NOMO-1 (cell line): Measurements from ENCODE around the gene GPR78.
"Not testable (repeated sequence)": the region's sequence is repeated elsewhere in the genome, so short reads cannot be mapped to it uniquely, and the experiment has no call there.

ENCODE experiments used
- DNase-seq, 2 experiments: peaks; one replicate each; lab custom pipeline; 2025; ENCODE audit not compliant: unreplicated experiment in 2 of 2; lab: John Stamatoyannopoulos, UW

GPR78 gene

DNA sequence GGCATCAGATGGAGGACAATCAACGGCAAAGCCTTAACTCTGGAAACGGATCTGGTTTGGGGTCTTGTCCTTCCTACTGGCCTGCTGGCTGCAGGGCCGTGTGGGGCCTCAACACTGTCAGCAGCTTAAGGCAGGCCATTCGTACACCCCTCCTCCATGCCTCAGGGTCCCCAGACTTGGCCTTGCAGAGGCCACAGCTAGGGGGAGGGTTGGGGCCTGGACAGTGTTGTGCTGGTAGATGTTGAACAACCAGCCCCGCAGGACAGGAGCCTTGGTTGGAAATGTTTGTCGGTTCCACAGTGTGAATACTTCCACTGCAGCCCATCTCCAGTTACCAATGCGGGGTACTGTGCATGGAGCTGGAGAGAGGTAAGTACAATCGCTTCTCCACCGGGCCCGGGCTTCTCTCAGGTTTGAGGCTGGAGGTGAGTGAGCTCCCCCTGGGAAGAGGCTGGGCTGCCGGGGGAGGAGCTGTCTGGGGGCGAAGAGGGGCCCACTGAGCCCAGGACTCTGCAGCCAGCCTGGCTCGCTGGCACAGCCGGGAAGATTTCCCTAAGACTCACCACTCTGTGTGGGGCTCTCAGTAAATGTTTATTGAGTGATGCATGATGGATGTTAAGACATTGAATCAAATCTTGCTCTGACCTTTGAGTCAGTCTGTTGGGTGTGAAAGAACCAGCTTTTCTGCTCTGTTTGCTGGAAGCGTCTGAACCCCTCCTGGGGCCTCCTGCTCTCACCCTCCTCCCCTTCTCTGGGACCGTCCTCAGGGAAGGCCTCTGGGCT is 19.7 kb upstream of the GPR78 start:
- no peak for DNase-seq

DNA sequence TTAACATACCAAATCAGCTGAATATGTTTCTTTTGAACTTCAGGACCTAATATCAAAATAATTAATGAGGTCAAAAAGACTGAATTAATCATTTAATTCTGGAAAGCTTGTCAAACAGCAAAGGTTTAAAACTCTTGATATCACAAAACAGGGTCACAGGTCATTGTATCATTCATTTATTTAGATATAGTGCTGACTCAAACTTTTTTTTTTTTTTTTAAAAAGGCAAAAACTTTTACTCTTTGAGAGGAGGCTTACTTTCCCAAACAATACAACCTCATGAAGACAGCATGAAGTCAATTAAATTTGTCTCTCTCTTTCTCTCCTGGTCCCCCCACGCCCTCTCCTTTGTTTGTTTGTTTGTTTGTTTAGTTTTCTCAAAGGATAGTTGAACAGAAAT is 15.6 kb upstream of the GPR78 start:
- DNase-seq: no peak

DNA sequence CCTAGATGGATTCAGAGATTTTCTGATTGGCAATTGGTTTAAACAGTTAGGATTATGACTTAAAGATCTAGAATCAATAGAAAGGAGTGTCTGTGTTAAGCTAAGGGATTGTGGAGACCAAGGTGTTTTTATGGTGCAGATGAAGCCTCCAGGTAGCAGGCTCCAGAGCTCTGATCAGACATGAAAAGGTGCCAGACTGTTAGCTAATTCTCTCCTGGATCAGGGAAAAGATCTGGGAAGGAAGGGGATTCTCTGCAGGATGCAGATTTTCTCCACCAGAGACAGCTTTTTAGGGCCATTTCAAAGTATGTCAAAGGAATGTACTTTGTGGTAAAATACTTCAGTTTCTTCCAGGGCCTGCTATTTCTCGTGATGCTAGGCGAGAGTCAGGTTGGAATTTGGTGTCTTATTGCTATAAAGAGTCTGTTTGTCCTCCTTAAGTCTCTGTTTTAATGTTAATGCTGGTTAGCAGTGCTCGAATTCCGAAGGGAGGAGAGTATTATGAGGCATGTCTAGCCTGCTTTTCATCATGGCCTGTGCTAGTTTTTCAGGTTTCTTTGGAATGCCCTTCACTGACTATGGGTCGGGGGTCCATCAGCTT is 12.0 kb upstream of the GPR78 start:
- no peak for DNase-seq

DNA sequence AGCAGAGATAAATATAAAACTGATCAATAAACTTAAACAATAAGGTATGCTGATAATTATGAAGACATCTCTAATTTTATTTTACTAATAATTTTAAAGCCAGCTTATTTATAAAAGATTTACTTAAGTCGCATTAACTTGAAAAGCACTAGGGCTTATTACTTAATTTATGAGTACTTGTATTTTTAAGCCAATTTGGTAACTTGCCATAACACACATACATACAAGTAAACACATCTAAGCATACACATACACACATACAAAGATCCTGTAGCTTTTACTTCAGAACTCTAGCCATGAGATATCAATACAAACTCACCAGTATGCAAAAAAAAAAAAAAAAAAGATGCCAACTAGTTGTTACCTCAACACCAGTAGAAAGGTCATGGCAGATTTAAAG is 10.0 kb upstream of the GPR78 start:
- no peak for DNase-seq

DNA sequence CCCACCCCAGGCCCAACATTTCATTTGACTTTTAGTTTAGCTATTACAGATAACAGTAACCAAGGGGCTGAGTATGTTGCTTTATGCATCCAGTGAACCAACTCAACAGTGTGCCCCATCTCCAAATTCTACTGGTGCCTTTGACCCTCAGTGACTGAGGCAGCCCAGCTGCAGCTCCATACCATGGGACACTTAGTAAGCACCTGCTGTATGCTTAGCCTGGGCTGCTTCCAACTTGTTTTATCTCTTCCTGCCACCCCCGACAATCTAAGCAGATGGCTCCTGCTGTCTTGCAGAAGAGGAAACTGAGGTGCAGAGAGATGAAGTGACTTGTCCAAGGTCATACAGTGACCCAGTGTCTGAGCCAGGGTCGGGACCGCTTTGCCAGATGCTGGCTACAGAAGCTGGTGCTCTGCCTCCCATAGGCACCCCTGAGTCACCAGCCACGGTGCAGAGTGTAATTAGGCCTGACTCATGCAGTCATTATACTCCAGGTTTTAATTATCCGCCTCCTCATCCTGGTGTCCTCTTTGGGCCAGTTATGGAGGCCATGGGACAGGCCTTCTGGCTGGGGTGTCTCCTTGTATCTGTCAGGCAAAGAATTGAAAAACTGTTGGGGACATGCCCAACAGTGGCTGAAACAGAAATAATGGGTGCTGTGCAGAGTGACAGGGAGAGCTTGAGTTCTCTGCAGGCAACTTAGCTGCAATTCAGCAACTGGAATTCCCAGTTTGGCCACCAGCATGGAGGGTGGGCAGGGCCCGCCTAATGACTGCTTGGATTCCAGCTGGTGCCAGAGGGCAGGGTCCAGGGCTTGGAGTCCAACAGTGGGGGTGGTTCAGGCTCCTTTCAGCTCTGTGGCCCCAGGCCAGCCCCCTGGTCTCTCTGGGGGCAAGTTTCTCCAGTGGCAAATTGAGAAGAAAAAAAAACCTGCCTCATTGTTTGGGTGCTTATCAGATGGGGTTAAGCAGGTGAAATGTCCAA is 8.2 kb upstream of the GPR78 start:
- DNase-seq: no peak

DNA sequence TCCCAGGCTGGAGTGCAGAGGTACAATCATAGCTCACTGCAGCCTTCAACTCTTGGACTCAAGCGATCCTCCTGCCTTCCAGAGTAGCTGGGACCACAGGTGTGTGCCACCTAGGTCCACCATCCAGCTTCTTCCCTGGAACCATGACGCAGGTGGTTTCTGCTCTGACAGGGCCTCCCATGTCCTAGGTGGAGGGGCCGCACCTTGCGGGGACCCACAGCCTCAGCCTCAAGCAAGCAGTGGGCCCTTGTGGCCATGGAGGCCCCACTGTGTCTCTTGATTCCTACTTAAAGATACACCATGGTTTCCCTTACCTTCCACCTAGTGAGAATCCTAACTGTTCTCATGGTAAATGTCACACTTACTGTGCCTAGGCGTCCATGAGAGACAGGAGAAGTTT is 6.9 kb upstream of the GPR78 start:
- no peak for DNase-seq

DNA sequence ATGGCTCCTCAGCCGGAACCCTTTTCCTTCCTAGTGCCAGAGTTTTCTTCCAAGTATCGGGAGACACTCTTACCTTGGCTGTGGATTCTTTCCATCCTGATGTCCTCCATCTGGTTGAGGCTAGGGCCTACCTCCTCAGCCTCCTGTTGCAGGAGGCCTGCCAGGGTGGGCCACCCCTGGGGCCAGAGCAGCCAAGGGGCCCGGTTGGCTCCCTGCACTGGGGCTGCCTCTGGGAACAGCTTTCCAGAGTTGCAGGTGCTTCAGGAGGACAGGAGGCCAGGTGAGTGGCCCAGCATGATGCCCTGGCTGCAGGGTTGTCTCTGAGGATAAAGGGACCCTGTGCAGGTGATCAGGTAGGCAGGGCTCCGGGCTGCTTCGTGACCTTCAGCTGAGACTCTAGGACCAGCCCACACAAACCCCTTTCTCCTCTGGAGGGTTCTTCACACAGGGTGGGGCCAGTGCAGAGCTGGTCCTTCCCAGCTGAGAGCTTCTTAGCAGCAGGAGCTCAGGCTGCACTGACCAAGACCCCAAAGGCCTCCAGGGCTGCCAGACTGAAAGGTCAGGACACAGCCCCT is 5.3 kb upstream of the GPR78 start:
- no peak for DNase-seq

DNA sequence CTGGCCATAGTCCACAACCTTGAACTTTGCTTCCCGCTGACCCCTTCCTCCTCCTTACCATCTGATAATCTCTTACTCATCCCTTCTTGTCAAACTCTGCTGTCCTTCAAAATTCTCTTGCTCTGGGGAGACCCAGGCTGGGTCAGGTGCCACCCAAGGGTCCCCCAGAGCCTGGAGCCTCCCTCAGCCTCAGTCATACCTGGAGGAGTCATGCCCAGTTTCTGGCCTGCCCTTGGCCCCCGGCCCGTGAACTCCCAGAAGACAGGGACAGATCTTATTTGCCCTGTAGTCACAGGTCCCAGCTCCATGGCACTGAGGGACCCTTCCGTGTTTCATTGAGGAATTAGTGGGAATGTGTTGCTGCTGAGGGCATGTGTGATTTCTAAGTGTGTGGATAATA is 4.7 kb upstream of the GPR78 start:
- DNase-seq: no peak

DNA sequence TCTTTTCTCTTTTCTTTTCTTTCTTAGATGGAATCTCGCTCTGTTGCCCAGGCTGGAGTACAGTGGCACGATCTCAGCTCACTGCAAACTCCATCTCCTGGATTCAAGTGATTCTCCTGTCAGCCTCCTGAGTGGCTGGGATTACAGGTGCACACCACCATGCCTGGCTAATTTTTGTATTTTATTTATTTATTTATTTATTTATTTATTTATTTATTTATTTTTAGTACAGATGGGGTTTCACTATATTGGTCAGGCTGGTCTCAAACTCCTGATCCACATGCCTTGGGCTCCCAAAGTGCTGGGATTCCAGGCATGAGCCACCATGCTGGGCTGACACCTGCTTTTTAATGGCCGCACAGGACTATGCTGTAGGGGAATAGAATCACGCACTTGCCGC is 3.6 kb upstream of the GPR78 start:
- DNase-seq: not testable (repeated sequence)

DNA sequence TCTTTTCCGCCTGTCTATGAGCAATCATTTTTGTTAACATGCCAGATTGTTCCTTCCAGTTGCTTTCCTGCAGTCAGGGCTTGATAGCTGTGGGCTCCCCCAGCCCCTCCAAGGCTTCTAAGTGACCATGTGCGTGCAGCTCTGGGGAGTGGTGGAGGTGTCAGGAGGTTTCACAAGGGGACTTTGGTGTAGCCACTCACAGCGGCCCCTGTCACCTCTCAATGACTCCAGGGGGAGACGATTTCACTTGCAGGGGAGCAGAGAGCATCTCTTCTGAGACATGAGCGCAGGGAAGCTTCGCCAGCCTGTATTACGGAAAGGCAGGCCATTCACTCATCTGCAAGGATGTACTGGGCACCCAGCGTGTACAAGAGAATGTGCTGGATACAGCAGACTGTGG is 3.1 kb upstream of the GPR78 start:
- DNase-seq: no peak

DNA sequence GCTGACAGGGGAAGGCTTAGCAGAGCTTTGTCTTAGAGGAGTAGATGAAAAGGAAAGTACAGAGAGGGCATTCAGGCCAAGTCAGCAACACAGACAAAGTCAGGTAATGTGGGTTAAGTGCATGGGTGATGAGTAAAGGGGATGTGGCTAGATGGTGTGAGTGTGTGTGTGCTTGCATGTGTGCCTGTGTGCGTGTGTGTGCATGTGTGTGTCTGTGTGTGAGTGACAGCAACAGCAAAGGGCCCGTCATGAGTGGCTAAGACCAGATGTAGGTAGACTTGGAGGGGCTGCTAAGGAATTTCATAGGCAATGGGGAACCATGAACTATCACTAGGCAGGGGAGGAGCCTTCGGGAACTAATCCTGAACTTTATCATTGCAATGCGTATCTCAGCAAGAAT is 2.2 kb upstream of the GPR78 start:
- no peak for DNase-seq

DNA sequence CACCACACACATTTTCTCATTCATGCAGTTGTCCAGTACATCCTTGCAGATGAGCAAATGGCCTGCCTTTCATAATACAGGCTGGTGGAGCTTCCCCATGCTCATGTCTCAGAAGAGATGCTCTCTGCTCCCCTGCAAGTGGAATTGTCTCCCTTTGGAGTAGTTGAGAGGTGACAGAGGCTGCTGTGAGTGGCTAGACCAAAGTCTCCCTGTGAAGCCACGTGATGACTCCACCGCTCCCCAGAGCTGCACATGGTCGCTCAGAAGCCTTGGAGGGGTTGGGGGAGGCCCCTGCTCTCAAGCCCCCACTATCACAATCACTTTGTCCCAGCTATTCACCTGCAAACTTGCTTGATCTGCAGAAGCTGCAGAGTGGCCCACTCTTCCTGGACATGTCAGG is 1.5 kb upstream of the GPR78 start:
- no peak for DNase-seq

DNA sequence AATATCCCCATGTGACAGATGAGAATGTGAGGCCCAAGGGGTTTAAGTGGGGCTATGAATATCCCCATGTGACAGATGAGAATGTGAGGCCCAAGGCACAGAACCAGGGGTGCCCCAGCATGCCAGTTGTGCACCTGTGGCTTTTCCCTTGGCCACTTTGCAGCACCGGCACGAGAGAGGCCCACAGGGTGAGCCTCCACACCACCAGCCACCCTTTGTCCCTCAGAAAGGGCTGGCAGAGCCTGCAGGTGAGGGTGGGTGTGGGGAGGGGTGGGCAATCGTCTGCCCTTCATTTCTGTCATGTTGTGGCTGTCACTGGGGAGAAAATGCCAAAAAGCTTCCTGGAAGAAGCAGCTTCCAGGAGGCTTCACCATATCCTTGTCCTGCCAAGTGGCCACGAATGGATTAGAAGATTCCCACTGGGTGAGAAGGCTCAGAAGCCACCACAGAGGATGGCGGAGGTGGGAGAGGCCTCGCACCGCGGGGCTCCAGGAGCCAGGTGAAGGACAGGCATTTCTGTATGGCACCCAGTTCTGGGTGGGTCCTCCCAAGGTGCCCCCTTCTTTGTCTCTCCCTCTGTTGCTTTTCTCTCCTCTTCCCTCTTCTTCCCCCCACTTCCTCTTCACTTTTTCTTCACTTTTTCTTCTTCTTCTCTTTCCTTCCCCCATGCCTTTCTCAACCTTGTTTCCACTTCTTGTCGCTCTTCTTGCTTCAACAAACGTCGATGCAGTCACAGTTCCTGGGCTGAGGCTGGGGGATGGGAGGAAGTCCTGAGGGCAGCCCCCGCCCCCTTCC is 469 bp upstream of the GPR78 start:
- DNase-seq: no peak

DNA sequence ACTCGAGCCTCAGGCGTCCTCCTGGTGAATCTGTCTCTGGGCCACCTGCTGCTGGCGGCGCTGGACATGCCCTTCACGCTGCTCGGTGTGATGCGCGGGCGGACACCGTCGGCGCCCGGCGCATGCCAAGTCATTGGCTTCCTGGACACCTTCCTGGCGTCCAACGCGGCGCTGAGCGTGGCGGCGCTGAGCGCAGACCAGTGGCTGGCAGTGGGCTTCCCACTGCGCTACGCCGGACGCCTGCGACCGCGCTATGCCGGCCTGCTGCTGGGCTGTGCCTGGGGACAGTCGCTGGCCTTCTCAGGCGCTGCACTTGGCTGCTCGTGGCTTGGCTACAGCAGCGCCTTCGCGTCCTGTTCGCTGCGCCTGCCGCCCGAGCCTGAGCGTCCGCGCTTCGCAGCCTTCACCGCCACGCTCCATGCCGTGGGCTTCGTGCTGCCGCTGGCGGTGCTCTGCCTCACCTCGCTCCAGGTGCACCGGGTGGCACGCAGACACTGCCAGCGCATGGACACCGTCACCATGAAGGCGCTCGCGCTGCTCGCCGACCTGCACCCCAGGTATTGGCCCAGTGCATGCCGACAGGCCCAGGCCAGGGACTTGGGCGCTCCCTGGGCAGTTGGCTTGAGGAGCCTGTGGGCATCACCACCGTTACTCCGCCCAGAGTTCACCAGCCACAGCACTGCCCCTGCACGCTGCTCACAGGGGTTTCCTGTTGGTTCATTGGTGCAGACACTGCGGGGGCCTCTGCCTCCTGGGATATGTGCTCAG is 1.1 kb downstream of the GPR78 start:
- no peak for DNase-seq

DNA sequence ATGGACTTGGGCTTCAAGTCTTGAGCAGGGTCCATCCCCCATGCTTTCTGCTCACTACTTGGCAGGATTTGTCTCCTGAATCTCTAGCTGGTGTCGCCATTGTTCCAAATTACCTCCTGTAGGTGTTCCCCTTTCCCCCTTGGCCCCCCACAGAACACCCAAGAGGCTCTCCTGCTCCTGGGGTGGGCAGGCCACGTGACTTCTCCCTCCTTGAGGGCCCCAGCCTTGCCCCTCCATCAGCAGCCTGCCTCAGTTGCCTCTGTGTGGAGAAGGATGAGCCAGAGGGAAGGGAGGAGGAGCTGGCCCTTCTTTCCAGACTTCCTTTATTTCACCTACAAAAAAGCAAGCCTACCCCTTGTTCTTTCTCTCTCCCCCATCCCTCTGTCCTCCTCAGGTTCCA is 1.8 kb downstream of the GPR78 start:
- DNase-seq: no peak

DNA sequence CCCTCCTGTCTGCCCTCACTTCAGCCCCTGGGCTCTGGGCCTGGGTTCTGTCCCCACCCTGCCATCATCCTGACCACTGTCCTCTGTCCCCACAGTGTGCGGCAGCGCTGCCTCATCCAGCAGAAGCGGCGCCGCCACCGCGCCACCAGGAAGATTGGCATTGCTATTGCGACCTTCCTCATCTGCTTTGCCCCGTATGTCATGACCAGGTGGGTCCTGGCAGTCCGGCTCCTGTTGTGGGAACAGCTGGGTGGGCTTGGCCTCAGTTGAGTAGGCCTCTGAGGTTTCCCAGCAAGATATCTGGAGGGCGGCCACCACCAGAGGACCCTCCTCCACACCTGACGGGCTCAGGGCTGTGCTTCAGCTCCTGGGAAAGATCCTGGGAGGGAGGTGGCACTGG is 2.2 kb downstream of the GPR78 start:
- no peak for DNase-seq

DNA sequence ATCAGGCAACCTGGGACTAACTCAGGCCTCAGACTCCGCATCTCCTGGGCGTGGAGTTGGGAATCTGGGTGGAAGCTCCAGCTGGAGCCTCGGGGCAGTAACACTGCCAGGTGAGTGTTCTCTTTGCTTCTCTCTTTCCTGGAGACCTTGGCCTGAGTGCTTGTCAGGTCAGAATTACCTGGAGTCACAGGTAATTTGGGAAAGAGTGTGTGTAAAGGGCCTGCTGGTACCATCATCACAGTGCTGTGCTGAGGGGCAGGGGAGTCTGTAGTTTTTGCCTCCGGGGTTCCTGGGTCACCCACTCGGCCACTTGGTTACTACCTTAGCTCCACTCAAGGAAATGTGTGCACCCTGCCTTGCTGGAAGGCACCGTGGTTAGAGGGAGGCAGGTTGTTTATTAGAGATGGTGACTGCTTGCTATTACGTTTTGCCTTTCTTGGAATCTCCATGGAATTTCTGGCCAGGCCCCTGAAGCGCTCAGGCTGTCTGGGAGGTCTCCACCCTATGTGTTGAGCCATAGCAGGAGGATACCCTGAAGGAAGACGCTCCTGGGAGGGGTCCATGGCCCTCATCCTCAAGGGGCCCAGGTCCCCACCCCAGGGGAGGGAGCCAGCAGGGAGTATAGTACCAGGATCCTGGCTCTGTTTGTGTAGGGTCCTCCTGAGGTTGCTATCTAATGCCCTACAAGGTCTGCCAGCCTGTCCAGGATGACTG is 2.9 kb downstream of the GPR78 start:
- no peak for DNase-seq

DNA sequence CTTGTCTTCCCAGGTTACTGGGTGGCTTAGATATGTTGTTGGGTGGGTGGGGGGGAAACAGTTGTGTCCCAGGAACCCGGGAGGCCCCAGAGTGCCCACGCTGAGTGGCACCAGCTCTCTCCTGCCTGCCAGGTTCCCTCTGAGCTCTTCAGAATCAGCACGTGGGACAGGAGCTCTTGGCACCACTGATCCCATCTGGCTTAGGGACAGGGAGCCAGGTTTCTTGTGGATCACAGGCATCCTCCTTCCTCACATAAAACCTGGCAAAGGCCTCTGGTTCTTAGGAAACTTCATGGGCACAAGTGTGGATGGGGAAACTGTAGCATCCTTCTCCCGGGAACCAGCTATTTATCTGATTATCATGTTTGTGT is 3.4 kb downstream of the GPR78 start:
- DNase-seq: no peak

DNA sequence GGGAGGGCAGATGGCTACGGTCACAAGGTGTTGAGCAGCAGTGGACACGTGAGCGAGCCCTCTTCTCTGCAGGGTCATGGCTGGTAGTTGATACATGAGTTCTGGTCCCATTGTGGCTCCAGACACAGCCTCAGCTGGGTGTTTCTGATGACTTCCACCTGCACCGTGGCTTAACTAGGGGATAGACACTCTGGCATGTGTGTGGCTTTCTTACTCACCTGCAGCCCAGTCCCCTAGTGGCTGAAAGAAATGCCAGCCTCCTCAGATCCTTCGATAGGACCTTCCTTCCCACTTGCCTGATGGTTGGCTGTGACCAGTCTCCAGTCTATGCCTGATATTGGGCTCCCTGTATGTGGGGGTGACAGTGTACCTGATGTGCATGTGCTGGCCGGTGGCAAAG is 5.0 kb downstream of the GPR78 start:
- DNase-seq: no peak
